Right renal pelvis (tissue), 4 donors: ENCODE results near the gene TSPAN14. TPM values are rescaled to one million over a fixed set of nuclear protein-coding genes. Genes with fewer than 3 reads are reported as not detected.
"Not testable (repeated sequence)": the region's sequence is repeated elsewhere in the genome, so short reads cannot be mapped to it uniquely, and the experiment has no call there.

Source experiments
- DNase-seq, 4 donors: peaks; one replicate each; pipeline ENCODE4 v3.0.0-alpha.2; 2013; ENCODE audit warnings: low read depth in 4 of 4, low spot score in 3 of 4, missing footprints in 1 of 4
- polyA plus RNA-seq, 4 donors: library from polyadenylated mRNA; unstranded; fragments of 120-200 nt; gene quantifications; one replicate each; pipeline ENCODE4 v1.2.1, GENCODE V29; 2013; ENCODE audit not compliant: insufficient read length in 4 of 4

TSPAN14 gene
- polyA plus RNA-seq, 4 donors: 91.6 to 102 (median 92.5) TPM

- DNase-seq: no peak
Observed at GRCh38 chr10:80465839-80466590, 11.9 kb downstream of the TSPAN14 start.

DNA sequence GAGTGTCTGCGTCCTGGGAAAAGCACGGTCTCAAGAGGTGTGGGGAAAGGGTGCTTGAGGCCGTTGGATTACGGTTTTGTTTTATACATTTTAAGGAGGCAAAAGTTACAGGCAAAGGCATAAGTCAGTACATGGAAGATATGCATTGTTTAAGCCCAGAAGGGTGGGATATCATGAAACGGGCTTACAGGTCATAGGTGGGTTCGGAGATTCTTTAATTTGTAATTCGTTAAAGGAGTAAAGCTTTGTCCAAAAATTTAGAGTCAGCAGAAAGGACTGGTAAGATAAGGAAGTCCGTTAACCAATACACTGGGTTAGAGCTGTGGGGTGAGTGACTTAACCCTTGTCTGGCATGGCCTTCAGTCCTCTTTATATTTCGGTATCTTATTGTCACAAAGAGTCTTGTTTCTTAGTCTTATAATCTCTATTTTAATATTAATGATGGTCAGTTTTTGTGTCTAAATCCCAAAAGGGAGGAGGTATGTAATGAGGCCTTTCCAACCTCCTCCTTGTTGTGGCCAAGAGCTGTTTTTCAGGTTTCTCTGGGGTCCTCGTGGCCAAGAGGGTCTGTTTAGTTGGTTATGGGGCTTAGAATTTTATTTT, 12.7 kb downstream of the TSPAN14 start:
- no peak for DNase-seq

DNA sequence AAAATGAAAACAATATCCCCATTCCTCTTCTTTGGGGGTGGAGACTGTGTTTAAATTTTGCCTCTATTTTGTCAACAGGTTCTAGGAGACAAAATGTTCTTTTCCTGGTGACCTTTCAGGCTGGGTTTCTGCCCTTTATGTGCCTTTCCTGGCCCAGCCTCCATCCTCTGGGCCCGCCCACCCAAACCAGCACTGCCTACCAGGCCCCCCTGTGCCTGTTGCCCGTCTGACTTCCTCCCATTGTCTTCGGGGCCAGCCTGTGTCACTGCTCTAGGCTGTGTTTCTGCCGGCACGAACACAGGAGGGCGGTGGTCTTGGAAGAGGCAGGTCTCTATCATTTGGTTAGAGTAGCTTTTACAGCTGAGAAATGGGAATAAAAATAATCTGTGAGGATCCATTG, 13.9 kb downstream of the TSPAN14 start:
- DNase-seq: no peak

DNA sequence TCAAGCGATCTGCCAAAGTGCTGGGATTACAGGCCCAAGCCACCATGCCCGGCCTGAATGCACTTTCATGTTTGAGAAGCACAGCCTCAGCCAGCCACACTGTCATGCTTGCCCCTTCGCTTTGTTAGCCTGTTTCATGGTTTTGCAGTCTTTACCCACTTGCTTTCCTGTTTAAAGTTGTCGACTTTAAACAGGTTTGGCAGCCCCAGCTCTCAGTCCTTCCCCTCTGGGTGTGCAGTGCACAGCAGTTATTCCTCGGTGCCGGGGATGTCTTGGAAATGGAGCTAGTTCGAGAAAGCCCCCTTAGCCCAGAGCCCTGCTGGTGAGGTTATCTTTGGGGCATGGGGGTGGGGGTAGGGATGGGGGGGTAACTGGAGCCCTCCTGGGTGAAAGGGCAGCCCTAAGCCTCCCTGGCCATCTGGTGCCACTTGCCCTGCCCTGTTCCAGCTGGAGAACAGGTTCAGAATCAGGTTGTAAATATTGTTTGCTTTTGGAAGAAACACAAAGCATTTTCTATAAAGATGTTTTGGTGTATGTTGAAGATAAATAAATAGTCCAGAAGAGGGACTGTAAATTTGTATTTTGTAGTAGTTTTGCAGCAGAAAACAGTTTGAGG, 14.8 kb downstream of the TSPAN14 start:
- no peak for DNase-seq

DNA sequence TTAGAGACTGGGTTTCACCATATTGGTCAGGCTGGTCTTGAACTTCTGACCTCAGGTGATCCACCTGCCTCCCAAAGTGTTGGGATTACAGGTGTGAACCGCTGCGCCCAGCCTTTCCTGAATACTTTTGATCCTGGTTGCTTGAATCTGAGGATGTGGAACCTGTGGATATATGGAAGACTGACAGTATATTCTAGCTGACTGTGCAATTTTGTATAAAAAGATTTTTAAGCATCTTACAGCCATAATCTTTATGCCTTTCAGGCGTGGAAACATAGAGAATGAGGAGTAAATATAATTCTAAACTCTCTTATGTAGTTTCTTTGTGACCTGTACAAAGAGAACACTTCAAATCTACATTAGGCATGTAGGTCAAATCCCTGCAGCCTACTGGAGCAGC, 16.2 kb downstream of the TSPAN14 start:
- DNase-seq: no peak

DNA sequence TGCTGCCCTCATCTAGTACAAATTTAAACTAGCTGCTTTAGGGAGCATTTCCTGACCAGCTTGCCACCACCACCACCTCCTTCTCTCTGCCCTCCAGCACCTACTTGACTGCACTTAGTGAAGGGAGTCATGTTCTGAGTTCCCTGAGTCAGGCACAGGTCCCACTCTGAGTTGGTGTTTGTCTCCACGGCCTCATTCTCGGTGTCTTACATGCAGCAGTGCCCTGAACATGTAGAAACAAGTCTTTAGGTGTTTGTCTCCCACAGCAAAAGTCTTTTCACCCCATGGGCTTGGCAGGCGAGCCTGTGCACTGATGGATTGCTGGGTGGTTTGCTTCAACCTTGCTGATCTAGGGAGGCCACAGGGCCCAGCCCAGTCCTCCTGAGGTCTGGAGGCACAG, 16.9 kb downstream of the TSPAN14 start:
- DNase-seq: no peak

- DNase-seq: no peak
Observed at GRCh38 chr10:80471715-80472233, 17.7 kb downstream of the TSPAN14 start.

GRCh38 chr10:80472234-80473095, 18.4 kb downstream of the TSPAN14 start:
- no peak for DNase-seq

DNA sequence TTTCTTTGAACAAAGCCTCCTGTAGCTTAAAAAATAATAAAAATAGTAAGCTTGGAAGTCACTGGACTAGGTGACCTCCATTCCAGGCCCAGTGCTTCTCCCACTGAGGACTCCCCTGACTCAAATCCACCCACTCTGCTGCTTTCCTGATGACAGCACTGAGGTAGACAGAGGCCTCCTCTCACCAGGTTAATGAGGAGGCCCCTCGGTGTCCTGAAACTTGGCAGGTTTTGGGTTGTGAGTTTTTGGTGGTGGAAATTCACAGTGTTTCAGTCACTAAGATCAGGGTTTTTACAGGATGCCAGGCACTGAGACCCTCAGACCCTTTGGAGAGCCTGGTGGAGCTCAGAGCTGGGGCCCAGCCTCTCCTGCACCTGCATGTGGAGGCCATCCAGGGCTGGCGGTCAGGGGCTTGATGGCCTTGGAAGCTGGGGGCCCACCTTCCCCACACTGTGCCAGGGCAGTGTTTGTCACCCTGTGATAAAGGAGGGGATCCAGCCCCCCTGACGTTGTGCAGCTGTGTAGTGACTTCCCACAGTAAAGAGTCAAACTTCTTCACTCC, 19.1 kb downstream of the TSPAN14 start:
- DNase-seq: no peak

DNA sequence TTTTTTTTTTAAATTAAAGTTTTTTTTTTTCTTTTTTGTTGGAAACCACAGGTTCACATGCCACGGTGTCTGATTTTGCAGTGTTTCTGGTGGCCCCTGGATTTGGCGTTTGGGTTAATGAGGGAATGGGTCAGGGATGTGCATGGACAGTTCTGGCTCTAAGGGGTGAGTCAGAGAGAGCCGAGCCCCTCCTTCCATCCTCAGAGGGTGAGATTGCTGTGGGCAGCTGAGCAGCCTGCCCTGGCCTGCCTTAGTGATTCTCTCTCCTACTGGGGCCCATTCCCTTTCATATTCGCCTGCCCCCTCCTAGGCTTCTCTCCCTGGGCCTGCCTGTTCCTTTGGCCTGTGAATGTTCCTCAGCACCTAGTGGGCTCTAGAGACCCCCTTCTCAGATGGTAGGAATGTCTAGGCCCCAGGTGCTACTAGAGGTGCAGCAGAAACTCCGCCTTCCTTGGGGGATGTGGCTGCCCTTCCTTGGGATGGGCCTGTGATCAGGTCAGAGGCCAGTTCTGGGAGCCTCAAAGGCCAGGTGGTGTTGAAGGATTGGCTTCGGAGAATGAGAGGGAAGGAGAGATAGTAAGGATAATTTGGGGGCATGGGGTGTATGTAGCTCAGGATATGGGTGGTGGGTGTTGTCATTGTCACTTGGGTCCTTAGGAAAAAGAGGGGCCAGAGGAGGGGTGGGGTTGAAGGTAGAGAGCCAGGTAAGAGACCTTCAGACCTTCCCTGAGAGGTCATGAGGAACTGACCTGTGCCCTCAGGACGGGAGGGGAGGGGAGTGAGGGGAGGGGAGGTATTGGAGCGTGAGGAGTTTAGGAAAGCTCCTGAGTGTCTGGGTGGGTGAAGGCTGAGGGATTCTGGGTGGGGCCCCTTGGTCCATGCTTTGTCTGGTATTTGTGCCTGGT, 19.8 kb downstream of the TSPAN14 start:
- DNase-seq: no peak

DNA sequence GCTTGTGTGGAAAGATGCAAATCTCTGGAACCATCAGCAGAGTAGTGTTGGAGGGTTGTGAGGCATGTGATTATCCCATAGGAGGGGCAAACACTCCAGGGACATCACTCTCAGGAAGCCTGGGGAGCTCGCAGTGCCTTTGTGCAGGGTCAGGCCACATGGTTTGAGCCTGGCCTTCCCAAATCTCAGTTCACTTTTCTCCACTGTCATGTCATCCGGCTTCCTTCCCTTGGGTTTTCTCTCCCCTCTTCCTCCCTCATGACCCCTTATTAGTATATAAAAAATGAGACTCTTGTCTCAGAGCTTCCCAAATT, 20.4 kb downstream of the TSPAN14 start:
- no peak for DNase-seq

GRCh38 chr10:80474941-80475340, 20.8 kb downstream of the TSPAN14 start:
- no peak for DNase-seq

DNA sequence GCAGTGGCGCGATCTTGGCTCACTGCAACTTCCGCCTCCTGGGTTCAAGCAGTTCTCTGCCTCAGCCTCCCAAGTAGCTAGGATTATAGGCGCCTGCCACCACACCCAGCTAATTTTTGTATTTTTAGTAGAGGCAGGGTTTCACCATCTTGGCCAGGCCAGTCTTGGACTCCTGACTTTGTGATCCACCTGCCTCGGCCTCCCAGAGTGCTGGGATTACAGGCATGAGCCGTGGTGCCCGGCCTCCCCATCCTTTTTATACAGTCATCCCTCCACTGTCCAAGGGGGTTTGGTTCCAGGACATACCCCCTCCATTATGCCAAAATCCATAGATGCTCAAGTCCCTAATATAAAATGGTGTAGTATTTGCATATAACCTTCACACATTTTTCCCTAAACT, 21.5 kb downstream of the TSPAN14 start:
- DNase-seq: not testable (repeated sequence)

DNA sequence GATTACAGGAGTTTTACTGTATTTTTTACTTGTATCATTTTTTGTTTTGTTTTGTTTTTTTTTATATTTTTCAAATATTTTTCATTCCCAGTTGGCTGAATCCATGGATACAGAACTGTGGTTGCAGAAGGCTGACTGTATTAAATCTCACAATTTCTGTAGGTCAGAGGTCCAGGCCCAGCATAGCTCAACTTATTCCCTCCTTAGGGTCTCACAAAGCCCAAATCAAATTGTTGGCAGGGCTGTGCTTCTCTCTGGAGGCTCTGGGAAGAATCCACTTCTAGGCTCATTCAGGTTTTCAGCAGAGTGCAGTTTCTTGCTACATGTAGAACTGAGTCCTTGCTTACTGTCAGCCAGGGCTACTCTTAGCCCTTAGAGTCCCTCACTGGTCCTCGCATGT, 22.6 kb downstream of the TSPAN14 start:
- DNase-seq: no peak

- DNase-seq: no peak
Observed at GRCh38 chr10:80477813-80478212, 23.7 kb downstream of the TSPAN14 start.

- DNase-seq: not testable (repeated sequence)
Observed at GRCh38 chr10:80480373-80480772, 26.3 kb downstream of the TSPAN14 start.

- no peak for DNase-seq
Observed at GRCh38 chr10:80480852-80481251, 26.7 kb downstream of the TSPAN14 start.

GRCh38 chr10:80484243-80484642, 30.1 kb downstream of the TSPAN14 start:
- no peak for DNase-seq

GRCh38 chr10:80484676-80485075, 30.6 kb downstream of the TSPAN14 start:
- DNase-seq: no peak
